ENCODE data around the gene BCL11B. TPM values are rescaled to one million over a fixed set of nuclear protein-coding genes. Genes with fewer than 3 reads are reported as not detected.

Gene BCL11B
- total RNA-seq, 1 experiment from 2014 or later, result 0.24 TPM

- no peak overlapping the region for H3K4me3 Mint-ChIP-seq (ENCODE audit: low read depth, unreplicated experiment)
- no peaks in the 10 kb centered on the region for H3K9me3 Mint-ChIP-seq (ENCODE audit: low read depth, unreplicated experiment)
- no peaks in the 10 kb centered on the region for H3K36me3 Mint-ChIP-seq (ENCODE audit: insufficient read depth, unreplicated experiment)
- no peaks in the 10 kb centered on the region for H3K4me1 Mint-ChIP-seq (ENCODE audit: low read depth, unreplicated experiment)
- peaks cover 13% of the 10 kb centered on the region for H3K27me3 Mint-ChIP-seq (ENCODE audit: unreplicated experiment)
- intact Hi-C loops (cut with micrococcal nuclease; ENCODE audit: unreplicated experiment), result no loop called here
- no TSS peak for BruUV-seq (replicated peaks)
- H3K27ac Mint-ChIP-seq (ENCODE audit: unreplicated experiment), result no peak overlapping the region
- no peak for TF ChIP-seq CTCF (IDR thresholded peaks at IDR 0.05; ENCODE audit: unreplicated experiment)
- no peak for DNase-seq
- CTCF ChIA-PET, result interaction anchor here (0.7 kb wide), 1 partner anchor 147 kb away, joined by 5 read pairs; no protein-coding TSS in a partner anchor
Observed at GRCh38 chr14:99179506-99179905, 92.5 kb downstream of the BCL11B start.

GRCh38 chr14:99177886-99178835 lies 93.8 kb downstream of the BCL11B start:
- Mint-ChIP-seq H3K27me3 (ENCODE audit: unreplicated experiment) (peaks cover under 1% of the 10 kb centered on the region), H3K36me3 (ENCODE audit: insufficient read depth, unreplicated experiment) (no peaks in the 10 kb centered on the region), H3K9me3 (ENCODE audit: low read depth, unreplicated experiment) (no peaks in the 10 kb centered on the region), H3K4me3 (ENCODE audit: low read depth, unreplicated experiment) (no peak overlapping the region), H3K4me1 (ENCODE audit: low read depth, unreplicated experiment) (no peaks in the 10 kb centered on the region), H3K27ac (ENCODE audit: unreplicated experiment) (no peak overlapping the region)
- intact Hi-C loops (cut with micrococcal nuclease; ENCODE audit: unreplicated experiment), result no loop called here
- CTCF ChIA-PET, result no interaction called here
- DNase-seq, result no peak
- no TSS peak for BruUV-seq (replicated peaks)
- no peak for TF ChIP-seq CTCF (IDR thresholded peaks at IDR 0.05; ENCODE audit: unreplicated experiment)

- BruUV-seq (replicated peaks), result no TSS peak
- no peaks in the 10 kb centered on the region for H3K36me3 Mint-ChIP-seq (ENCODE audit: insufficient read depth, unreplicated experiment)
- DNase-seq, result no peak
- H3K9me3 Mint-ChIP-seq (ENCODE audit: low read depth, unreplicated experiment), result no peaks in the 10 kb centered on the region
- CTCF ChIA-PET, result no interaction called here
- intact Hi-C loops (cut with micrococcal nuclease; ENCODE audit: unreplicated experiment), result no loop called here
- H3K4me1 Mint-ChIP-seq (ENCODE audit: low read depth, unreplicated experiment), result no peaks in the 10 kb centered on the region
- no peak for TF ChIP-seq CTCF (IDR thresholded peaks at IDR 0.05; ENCODE audit: unreplicated experiment)
- H3K27ac Mint-ChIP-seq (ENCODE audit: unreplicated experiment), result no peak overlapping the region
- H3K27me3 Mint-ChIP-seq (ENCODE audit: unreplicated experiment), result no peaks in the 10 kb centered on the region
- H3K4me3 Mint-ChIP-seq (ENCODE audit: low read depth, unreplicated experiment), result no peak overlapping the region
Observed at GRCh38 chr14:99177046-99177655, 94.8 kb downstream of the BCL11B start.

GRCh38 chr14:99176156-99176945 lies 95.6 kb downstream of the BCL11B start:
- intact Hi-C loops (cut with micrococcal nuclease; ENCODE audit: unreplicated experiment), result no loop called here
- Mint-ChIP-seq H3K27ac (ENCODE audit: unreplicated experiment) (no peak overlapping the region), H3K9me3 (ENCODE audit: low read depth, unreplicated experiment) (no peaks in the 10 kb centered on the region), H3K27me3 (ENCODE audit: unreplicated experiment) (no peaks in the 10 kb centered on the region), H3K4me3 (ENCODE audit: low read depth, unreplicated experiment) (no peak overlapping the region), H3K36me3 (ENCODE audit: insufficient read depth, unreplicated experiment) (no peaks in the 10 kb centered on the region), H3K4me1 (ENCODE audit: low read depth, unreplicated experiment) (no peaks in the 10 kb centered on the region)
- no TSS peak for BruUV-seq (replicated peaks)
- CTCF ChIA-PET, result no interaction called here
- no peak for DNase-seq
- TF ChIP-seq CTCF (IDR thresholded peaks at IDR 0.05; ENCODE audit: unreplicated experiment), result no peak
